Inflammatory macrophage treated with lipopolysaccharide for 4 hours (primary cell): ENCODE data around the gene WDR81.

Experiments
- DNase-seq: peaks from one replicate; pipeline ENCODE4 v3.0.0-alpha.2; 2020

The WDR81 gene

DNA sequence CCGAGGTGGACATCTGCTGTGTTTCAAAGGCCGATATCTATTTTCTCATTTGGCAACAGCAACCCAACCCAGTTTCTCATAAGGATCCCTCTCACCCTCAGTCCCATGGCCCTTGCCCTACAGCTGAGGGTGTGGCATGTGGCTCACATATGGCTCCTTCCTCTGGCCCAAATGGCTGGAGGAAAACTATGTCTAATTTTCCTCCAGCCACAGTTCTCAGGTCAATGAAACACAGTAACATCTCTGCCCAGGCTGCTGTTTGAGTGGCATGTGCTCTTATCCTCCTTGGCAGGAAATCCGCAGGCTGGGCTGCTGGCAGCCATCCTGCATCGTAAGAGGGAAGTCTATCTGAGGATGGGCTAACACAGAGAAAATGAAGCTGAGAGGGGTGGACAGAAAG is 61.4 kb downstream of the WDR81 start:
- DNase-seq = no peak

- DNase-seq = no peak
Observed at GRCh38 chr17:1786708-1787107, 62.2 kb downstream of the WDR81 start.

DNA sequence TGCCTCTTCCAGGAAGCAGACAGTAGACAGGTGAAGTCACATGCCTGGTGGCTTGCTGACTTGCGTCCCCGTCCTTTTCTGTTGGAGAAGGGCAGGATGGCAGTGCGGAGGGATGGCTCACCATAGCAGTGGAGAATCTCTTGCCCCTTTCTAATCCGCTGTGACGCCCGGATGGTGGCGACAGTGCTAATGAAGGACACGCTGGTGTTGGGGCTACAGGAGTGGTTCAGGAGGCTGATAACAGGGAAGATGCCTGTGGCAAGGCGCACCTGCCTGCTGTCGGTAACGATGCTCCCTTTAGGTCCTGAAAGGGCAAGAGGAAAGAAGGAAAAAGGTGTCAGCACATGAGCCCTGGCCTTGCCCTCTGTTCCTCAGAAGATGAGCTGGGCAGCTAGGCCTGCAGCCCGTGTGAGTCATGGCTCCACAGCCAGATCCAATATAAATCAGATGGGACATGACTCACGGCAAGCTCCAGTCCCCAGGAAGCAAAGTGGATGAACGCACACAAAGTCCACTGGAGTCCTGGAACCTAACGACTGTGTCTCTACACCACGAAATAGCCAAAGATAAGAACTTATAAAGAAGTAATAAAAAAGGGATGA is 62.9 kb downstream of the WDR81 start:
- no peak for DNase-seq
